A549 (cell line): Measurements from ENCODE around the gene KLHL15. TPM values are rescaled to one million over a fixed set of nuclear protein-coding genes. Genes with fewer than 3 reads are reported as not detected.

Source experiments
- ATAC-seq, 2 experiments: fragments of 200-7000 bp in 1 of 2; fragments of >200 bp in 1 of 2; cut with Nextera tagmentation in 1 of 2; cut with Tn5 transposase in 1 of 2; 3 replicates each; pipeline versions ENCODE4 v1.8.0 to v1.9.1; 2018 to 2020; ENCODE audit warnings: mild to moderate bottlenecking in 1 of 2, moderate library complexity in 1 of 2
- CTCF ChIA-PET: fragments of 300-600 bp; sonication (Branson Sonifier 250); formaldehyde crosslinking; extraction: SDS; loops from one replicate; lab custom pipeline; 2021; ENCODE audit warnings: antibody characterized with exemption, inconsistent platforms; lab: Yijun Ruan, JAX
- POLR2A ChIA-PET: fragments of 350-600 bp; formaldehyde crosslinking; extraction: SDS; loops from one replicate; lab custom pipeline; 2021; ENCODE audit warnings: antibody characterized with exemption, inconsistent platforms; lab: Yijun Ruan, JAX
- DNase-seq, 2 experiments: peaks; one replicate each; pipeline versions ENCODE4 v3.0.0 to v3.0.0-alpha.2; 2011 to 2016; ENCODE audit warnings: low read depth in 1 of 2, low spot score in 1 of 2
- FAIRE-seq: peaks from 2 replicates; lab custom pipeline; 2011; peaks lifted over from hg19 to GRCh38; lab: Jason Lieb, UNC
- H3K27ac ChIP-seq, 2 experiments: fragments of >200 bp; sonication (Bioruptor Twin); formaldehyde crosslinking; 3 replicates each; pipeline ENCODE4 v1.5.1; 2016 to 2017
- H3K4me1 ChIP-seq: fragments of >200 bp; sonication (Bioruptor Twin); formaldehyde crosslinking; 3 replicates; pipeline ENCODE4 v1.6.1; 2016
- H3K4me2 ChIP-seq: fragments of >200 bp; sonication (Bioruptor Twin); formaldehyde crosslinking; 3 replicates; pipeline ENCODE4 v1.6.1; 2016
- H3K4me3 ChIP-seq: fragments of >200 bp; sonication (Bioruptor Twin); formaldehyde crosslinking; 3 replicates; pipeline ENCODE4 v1.5.1; 2016
- H3K9me3 ChIP-seq: fragments of >200 bp; sonication (Bioruptor Twin); formaldehyde crosslinking; 3 replicates; pipeline ENCODE4 v1.6.1; 2016
- EP300 ChIP-seq, 2 experiments: fragments of >200 bp; sonication (Bioruptor Twin); formaldehyde crosslinking; IDR thresholded peaks; 2 replicates in 1 of 2; 3 replicates in 1 of 2; pipeline ENCODE4 v1.6.1; 2016 to 2017
- FOSB ChIP-seq: fragments of 250-450 bp; sonication (Bioruptor Pico); IDR thresholded peaks from 2 replicates; pipeline ENCODE4 v1.5.0; 2020; ENCODE audit warnings: mild to moderate bottlenecking, moderate library complexity
- FOSL2 ChIP-seq, 2 experiments: fragments of 450-650 bp in 1 of 2; fragments of >200 bp in 1 of 2; sonication (Bioruptor Twin) in 1 of 2; formaldehyde crosslinking; IDR thresholded peaks; 2 replicates each; pipeline versions ENCODE4 v1.5.0 to v1.6.1; 2016 to 2020; ENCODE audit warnings: mild to moderate bottlenecking in 1 of 2, moderate library complexity in 1 of 2
- HOXA7 ChIP-seq: fragments of 250-450 bp; sonication (Bioruptor Pico); IDR thresholded peaks from 2 replicates; pipeline ENCODE4 v1.5.0; 2020; ENCODE audit warnings: mild to moderate bottlenecking, moderate library complexity
- NPAS2 ChIP-seq: fragments of 250-450 bp; sonication (Bioruptor Pico); IDR thresholded peaks from 2 replicates; pipeline ENCODE4 v1.8.0; 2022; ENCODE audit warnings: mild to moderate bottlenecking, moderate library complexity, borderline replicate concordance
- NR3C1 ChIP-seq: fragments of >200 bp; sonication (Bioruptor Twin); formaldehyde crosslinking; IDR thresholded peaks from 3 replicates; pipeline ENCODE4 v1.6.1; 2017
- RNF2 ChIP-seq: fragments of 200-600 bp; sonication (generic); IDR thresholded peaks from 2 replicates; pipeline ENCODE4 v1.6.1; 2016; ENCODE audit warnings: low read depth, mild to moderate bottlenecking, antibody characterized with exemption, moderate library complexity, borderline replicate concordance
- SMC3 ChIP-seq: fragments of >200 bp; sonication (Bioruptor Twin); formaldehyde crosslinking; IDR thresholded peaks from 3 replicates; pipeline ENCODE4 v1.6.1; 2018; ENCODE audit warnings: inconsistent platforms
- TFCP2L1 ChIP-seq: fragments of 250-450 bp; sonication (Bioruptor Pico); IDR thresholded peaks from 2 replicates; pipeline ENCODE4 v1.5.0; 2021; ENCODE audit warnings: mild to moderate bottlenecking
- TP53 ChIP-seq: fragments of 250-450 bp; sonication (Bioruptor Pico); IDR thresholded peaks from 2 replicates; pipeline ENCODE4 v1.5.0; 2021; ENCODE audit warnings: mild to moderate bottlenecking, moderate library complexity
- ZC3H11A ChIP-seq: fragments of 450-650 bp; IDR thresholded peaks from 2 replicates; pipeline ENCODE4 v1.6.1; 2014; ENCODE audit warnings: antibody characterized with exemption, mild to moderate bottlenecking
- ZFP36 ChIP-seq: fragments of 450-650 bp; IDR thresholded peaks from 2 replicates; pipeline ENCODE4 v1.6.1; 2014; ENCODE audit warnings: borderline replicate concordance; ENCODE audit not compliant: partially characterized antibody
- WGBS: methylation state at CpG from one replicate; pipeline ENCODE4 v1.1.6; 2017; ENCODE audit errors: missing lambda C conversion rate; 5-methylcytosine and 5-hydroxymethylcytosine counted together
- polyA plus RNA-seq, 4 experiments: library from polyadenylated mRNA; depleted of rRNA in 3 of 4; stranded (reverse); fragments of >200 nt; fragmentation: RNase III in 1 of 4; extraction: RNeasy Plus Mini Kit Qiagen cat#74134 plus additional on column Dnase treatment in 1 of 4; gene quantifications; 2 replicates in 3 of 4; 3 replicates in 1 of 4; pipeline ENCODE4 v1.2.3, GENCODE V29; 2011 to 2017
- TF ChIP-seq, protein P1 (sequence below): IDR thresholded peaks from 2 replicates; pipeline ENCODE4 v1.6.1; 2012

Gene KLHL15
- polyA plus RNA-seq, 2 of the 4 experiments (the other 2 are of a cell fraction), result 6.4 to 15.0 TPM

DNA sequence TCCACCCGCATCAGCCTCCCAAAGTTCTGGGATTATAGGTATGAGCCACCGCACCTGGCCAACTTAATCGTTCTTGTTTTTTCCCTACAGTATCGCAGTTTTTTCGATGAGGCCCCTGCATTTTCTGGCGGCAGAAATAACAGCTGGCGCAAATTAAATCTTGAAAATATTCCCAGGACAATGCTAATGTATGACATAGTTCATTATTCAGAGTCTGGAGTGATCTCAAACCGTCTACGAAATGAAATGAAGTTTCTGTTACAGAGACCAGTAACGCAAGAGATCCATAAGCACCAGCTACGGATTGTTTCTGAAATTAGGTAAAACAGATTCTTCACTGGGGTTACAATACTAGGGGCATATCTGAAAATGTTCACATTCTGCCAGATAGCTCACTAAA lies 91.9 kb downstream of the KLHL15 start:
- ChIA-PET CTCF (no interaction called here), POLR2A (no interaction called here)
- no peak for ATAC-seq
- Histone ChIP-seq H3K4me3 (no peak overlapping the region), H3K4me2 (no peak overlapping the region), H3K9me3 (no peaks in the 10 kb centered on the region), H3K4me1 (peaks cover 22% of the 10 kb centered on the region), H3K27ac (no peak overlapping the region)
- TF ChIP-seq EP300 (IDR thresholded peaks at IDR 0.05) (no peak), ZC3H11A (no peak), RNF2 (no peak), SMC3 (no peak), TP53 (no peak), TFCP2L1 (CRISPR knock-in tag) (no peak), HOXA7 (CRISPR knock-in tag) (no peak), FOSB (CRISPR knock-in tag) (no peak), NR3C1 (no peak), FOSL2 (IDR thresholded peaks at IDR 0.05) (no peak), FOSL2 (CRISPR knock-in tag; IDR thresholded peaks at IDR 0.05) (no peak), ZFP36 (no peak), NPAS2 (CRISPR knock-in tag) (no peak)
- TF ChIP-seq, protein P1, sequence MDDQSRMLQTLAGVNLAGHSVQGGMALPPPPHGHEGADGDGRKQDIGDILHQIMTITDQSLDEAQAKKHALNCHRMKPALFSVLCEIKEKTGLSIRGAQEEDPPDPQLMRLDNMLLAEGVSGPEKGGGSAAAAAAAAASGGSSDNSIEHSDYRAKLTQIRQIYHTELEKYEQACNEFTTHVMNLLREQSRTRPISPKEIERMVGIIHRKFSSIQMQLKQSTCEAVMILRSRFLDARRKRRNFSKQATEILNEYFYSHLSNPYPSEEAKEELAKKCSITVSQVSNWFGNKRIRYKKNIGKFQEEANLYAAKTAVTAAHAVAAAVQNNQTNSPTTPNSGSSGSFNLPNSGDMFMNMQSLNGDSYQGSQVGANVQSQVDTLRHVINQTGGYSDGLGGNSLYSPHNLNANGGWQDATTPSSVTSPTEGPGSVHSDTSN, result no peak
- DNase-seq, result no peak
- no peak for FAIRE-seq
- WGBS, result 89% methylated on average over 11 of the region's 11 CpGs

Other genes starting within 250 kb of the KLHL15 start
- gene SAT1, start 244.0 kb downstream of the KLHL15 start, polyA plus RNA-seq (2011; rRNA removed), result 2,314 and 3,185 TPM in 2 replicates
- 458 to 607 TPM (median 585 TPM) in 3 replicates for gene SAT1, start 244.0 kb downstream of the KLHL15 start, polyA plus RNA-seq (2017; fragmentation: RNase III; extraction: RNeasy Plus Mini Kit Qiagen cat#74134 plus additional on column Dnase treatment)
- gene APOO, start 119.2 kb downstream of the KLHL15 start, polyA plus RNA-seq (2011; rRNA removed), result 48.5 and 59.4 TPM in 2 replicates
- gene APOO, start 119.2 kb downstream of the KLHL15 start, polyA plus RNA-seq (2017; fragmentation: RNase III; extraction: RNeasy Plus Mini Kit Qiagen cat#74134 plus additional on column Dnase treatment), result 33.3 to 35.1 TPM (median 33.5 TPM) in 3 replicates
- gene CXorf58, start 119.2 kb downstream of the KLHL15 start, polyA plus RNA-seq (2011; rRNA removed), result 0.37 and 0.47 TPM in 2 replicates
- gene CXorf58, start 119.2 kb downstream of the KLHL15 start, polyA plus RNA-seq (2017; fragmentation: RNase III; extraction: RNeasy Plus Mini Kit Qiagen cat#74134 plus additional on column Dnase treatment), result 0.07 to 0.16 TPM (median 0.15 TPM) in 3 replicates
- 214 and 219 TPM in 2 replicates for gene EIF2S3, start 27.8 kb upstream of the KLHL15 start, polyA plus RNA-seq (2011; rRNA removed)
- gene EIF2S3, start 27.8 kb upstream of the KLHL15 start, polyA plus RNA-seq (2017; fragmentation: RNase III; extraction: RNeasy Plus Mini Kit Qiagen cat#74134 plus additional on column Dnase treatment), result 259 to 300 TPM (median 270 TPM) in 3 replicates
- 29.1 and 30.1 TPM in 2 replicates for gene ZFX, start 122.5 kb upstream of the KLHL15 start, polyA plus RNA-seq (2011; rRNA removed)
- 18.0 to 21.3 TPM (median 18.1 TPM) in 3 replicates for gene ZFX, start 122.5 kb upstream of the KLHL15 start, polyA plus RNA-seq (2017; fragmentation: RNase III; extraction: RNeasy Plus Mini Kit Qiagen cat#74134 plus additional on column Dnase treatment)